Lung (tissue), 12 donors: ENCODE measurements around the gene TEX14. TPM values are rescaled to one million over a fixed set of nuclear protein-coding genes. Genes with fewer than 3 reads are reported as not detected.
A peak's percentile ranks its signal among the peaks of the same experiment; 100 is the strongest.

Experiments used
- ATAC-seq: fragments of 200-7000 bp; cut with Tn5 transposase; one replicate; pipeline ENCODE4 v1.9.1; 2020; ENCODE audit warnings: moderate number of reproducible peaks; ENCODE audit not compliant: insufficient read depth, low FRiP score
- DNase-seq, 3 donors: peaks; one replicate each; pipeline ENCODE4 v3.0.0-alpha.2; 2013 to 2017
- H3K27ac ChIP-seq, 2 donors: one replicate each; pipeline ENCODE4 v1.5.1; 2013; ENCODE audit warnings: mild to moderate bottlenecking in 2 of 2, moderate library complexity in 2 of 2, control low read depth in 1 of 2, inconsistent platforms in 1 of 2, low read depth in 1 of 2, low read length in 1 of 2
- H3K27me3 ChIP-seq, 3 donors: one replicate each; pipeline ENCODE4 v1.5.1; 2013; ENCODE audit warnings: low read length in 2 of 3; ENCODE audit not compliant: control insufficient read depth in 3 of 3, insufficient read depth in 3 of 3
- H3K36me3 ChIP-seq, 4 donors: one replicate each; pipeline ENCODE4 v1.5.1; 2013; ENCODE audit warnings: low read length in 4 of 4, mild to moderate bottlenecking in 1 of 4, moderate library complexity in 1 of 4; ENCODE audit not compliant: control insufficient read depth in 4 of 4, insufficient read depth in 4 of 4
- H3K4me1 ChIP-seq, 5 donors: one replicate each; pipeline ENCODE4 v1.5.1; 2013; ENCODE audit warnings: low read length in 5 of 5, mild to moderate bottlenecking in 2 of 5, moderate library complexity in 1 of 5; ENCODE audit not compliant: control insufficient read depth in 5 of 5, insufficient read depth in 5 of 5
- H3K4me3 ChIP-seq: one replicate; pipeline ENCODE4 v1.5.1; 2013; ENCODE audit warnings: mild to moderate bottlenecking, control low read depth, moderate library complexity
- H3K9ac ChIP-seq, 2 donors: one replicate each; pipeline ENCODE4 v1.5.1; 2013; ENCODE audit warnings: low read length in 2 of 2, control low read depth in 1 of 2; ENCODE audit not compliant: insufficient read depth in 1 of 2
- H3K9me3 ChIP-seq, 4 donors: one replicate each; pipeline ENCODE4 v1.5.1; 2013; ENCODE audit warnings: low read length in 3 of 4, mild to moderate bottlenecking in 1 of 4, moderate library complexity in 1 of 4; ENCODE audit not compliant: control insufficient read depth in 4 of 4, insufficient read depth in 3 of 4
- WGBS, 2 donors: extraction: QIAGEN DNeasy Blood & Tissue Kit; methylation state at CpG; one replicate each; pipeline ENCODE4 v1.1.7; 2013; 5-methylcytosine and 5-hydroxymethylcytosine counted together
- polyA plus RNA-seq, 2 donors: library from polyadenylated mRNA; stranded (reverse); fragments of 200-250 nt; gene quantifications; one replicate each; pipeline ENCODE4 v1.2.1, GENCODE V29; 2013
- total RNA-seq, 2 donors: library from RNA; depleted of rRNA in 1 of 2; stranded (reverse); fragments of >200 nt in 1 of 2; gene quantifications; one replicate each; pipeline ENCODE4 v1.2.1, GENCODE V29; 2014 to 2021
- TF ChIP-seq, protein P1 (sequence below): IDR thresholded peaks from 2 replicates; pipeline ENCODE4 v1.5.1; 2012; ENCODE audit warnings: mild to moderate bottlenecking; ENCODE audit errors: control extremely low read depth, extremely low read depth
- donor health status: control.
- donor health status: control.
- donor health status: Bipolar disorder and iron deficiency.
- donor health status: healthy.
- donor health status: DM: yes; HTN: yes; CAD: no.

The TEX14 gene
- total and polyA plus RNA-seq, 4 donors, result 0.13 to 1.5 (median 0.74) TPM; not detected in 1

DNA sequence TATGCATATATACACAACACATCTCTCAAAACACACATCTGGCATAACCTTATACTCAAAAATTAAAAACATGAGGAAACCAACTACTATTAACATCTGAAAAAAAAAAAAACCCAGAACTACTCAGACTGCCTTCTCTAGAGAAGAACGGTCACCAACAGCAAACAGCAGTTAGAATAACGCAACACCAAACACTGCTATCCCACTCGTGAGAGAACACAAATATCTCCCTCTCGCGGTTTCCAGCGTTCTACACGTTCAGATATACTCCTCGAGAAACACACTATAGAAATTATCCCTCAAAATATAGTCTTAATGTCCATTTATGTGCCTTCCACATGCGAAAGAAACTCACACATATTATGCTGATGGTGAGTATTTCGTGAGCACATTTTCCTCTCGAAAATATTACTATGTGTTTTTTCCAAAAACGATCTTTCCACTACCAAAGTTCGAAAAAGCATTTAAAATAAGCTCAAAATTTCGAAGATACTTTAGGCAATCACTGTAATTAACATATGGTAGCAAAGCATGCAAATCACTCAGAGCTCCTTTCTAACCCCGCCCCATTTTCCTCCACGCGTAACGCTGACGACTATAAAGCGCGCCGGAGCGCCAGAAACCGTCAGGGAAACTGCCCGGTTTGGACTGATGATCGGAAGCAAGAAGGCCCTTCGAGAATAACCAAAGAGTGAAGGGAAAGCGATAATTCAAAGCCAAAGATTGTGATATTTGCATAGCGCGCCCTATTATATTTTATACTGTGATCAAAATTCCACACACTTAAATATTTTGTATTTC is 60.1 kb downstream of the TEX14 start:
- no peak overlapping the region for H3K4me3 ChIP-seq
- peaks cover 0 to 13% (median 1%) of the 10 kb centered on the region in 5 donors for H3K4me1 ChIP-seq
- H3K9ac ChIP-seq, result peak overlapping the region; percentile 51 to 89
- no peaks in the 10 kb centered on the region for H3K27me3 ChIP-seq
- DNase-seq (peak; percentile 98 to 99 (median 99)), ATAC-seq (peak; percentile 92)
- peak overlapping the region; percentile 66 to 78 for H3K27ac ChIP-seq
- TF ChIP-seq, protein P1, sequence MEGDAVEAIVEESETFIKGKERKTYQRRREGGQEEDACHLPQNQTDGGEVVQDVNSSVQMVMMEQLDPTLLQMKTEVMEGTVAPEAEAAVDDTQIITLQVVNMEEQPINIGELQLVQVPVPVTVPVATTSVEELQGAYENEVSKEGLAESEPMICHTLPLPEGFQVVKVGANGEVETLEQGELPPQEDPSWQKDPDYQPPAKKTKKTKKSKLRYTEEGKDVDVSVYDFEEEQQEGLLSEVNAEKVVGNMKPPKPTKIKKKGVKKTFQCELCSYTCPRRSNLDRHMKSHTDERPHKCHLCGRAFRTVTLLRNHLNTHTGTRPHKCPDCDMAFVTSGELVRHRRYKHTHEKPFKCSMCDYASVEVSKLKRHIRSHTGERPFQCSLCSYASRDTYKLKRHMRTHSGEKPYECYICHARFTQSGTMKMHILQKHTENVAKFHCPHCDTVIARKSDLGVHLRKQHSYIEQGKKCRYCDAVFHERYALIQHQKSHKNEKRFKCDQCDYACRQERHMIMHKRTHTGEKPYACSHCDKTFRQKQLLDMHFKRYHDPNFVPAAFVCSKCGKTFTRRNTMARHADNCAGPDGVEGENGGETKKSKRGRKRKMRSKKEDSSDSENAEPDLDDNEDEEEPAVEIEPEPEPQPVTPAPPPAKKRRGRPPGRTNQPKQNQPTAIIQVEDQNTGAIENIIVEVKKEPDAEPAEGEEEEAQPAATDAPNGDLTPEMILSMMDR, result no peak
- H3K36me3 ChIP-seq, result no peaks in the 10 kb centered on the region
- H3K9me3 ChIP-seq, result no peaks in the 10 kb centered on the region
- 1% methylated on average over 30 of the region's 30 CpGs for WGBS, 2 donors

DNA sequence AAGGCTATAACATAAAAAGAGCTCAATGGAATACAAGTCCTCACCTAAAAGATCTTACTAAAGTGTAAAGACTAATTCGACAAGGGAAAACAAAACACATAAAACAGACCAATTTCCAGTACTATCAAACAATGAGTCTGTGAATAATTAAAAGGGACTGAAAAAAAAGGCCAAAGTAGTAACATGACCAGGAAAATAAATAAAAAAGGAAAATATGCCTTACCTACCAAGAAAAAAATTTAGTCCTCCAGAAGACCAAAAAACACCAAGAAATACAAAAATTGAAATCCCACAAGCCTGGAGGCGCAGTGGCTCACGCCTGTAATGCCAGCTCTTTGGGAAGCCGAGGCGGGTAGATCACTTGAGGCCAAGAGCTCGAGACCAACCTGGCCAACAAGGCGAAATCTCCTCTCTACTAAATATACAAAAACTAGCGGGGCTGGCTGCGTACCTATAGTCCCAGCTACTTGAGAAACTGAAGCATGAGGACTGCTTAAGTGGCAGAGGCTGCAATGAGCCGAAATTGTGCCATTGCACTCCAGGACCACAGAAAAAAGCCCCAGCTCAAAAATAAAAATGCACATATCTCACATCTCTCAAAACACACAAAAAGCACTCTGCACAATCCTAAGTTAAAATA is 60.8 kb downstream of the TEX14 start:
- Histone ChIP-seq H3K4me3 (no peak overlapping the region), H3K9ac (peak overlapping the region in 1 of 2 donors; percentile 89), H3K27me3 (no peaks in the 10 kb centered on the region), H3K9me3 (no peaks in the 10 kb centered on the region), H3K36me3 (no peaks in the 10 kb centered on the region), H3K4me1 (peaks cover 0 to 13% (median 3%) of the 10 kb centered on the region in 5 donors), H3K27ac (peak overlapping the region; percentile 66 to 73)
- ATAC-seq (peak; percentile 3), DNase-seq (peak in 1 of 3 donors; percentile 56)
- TF ChIP-seq, protein P1, result no peak
- 27 to 55% methylated on average over 10 of the region's 10 CpGs for WGBS, 2 donors

DNA sequence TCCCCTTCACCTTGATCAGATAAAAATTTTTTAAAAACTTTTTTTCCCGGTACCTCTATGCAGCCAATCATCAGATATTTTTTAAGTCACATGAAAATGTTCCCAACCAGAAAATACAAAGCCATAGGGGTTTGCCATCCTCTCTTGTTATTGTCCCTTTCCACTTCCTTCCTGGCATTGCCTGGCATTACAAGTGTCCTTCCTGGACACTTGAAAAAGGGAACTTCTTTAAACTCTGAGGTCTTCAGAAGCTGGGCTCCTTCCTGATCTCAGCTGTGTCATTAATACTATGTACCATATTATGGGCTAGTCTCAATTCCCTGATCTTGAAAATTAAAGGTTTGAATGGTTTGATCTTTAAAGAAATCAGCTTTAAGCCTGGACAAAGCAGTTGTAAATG is 64.9 kb downstream of the TEX14 start:
- Histone ChIP-seq H3K9ac (no peak overlapping the region), H3K36me3 (no peaks in the 10 kb centered on the region), H3K9me3 (no peaks in the 10 kb centered on the region), H3K27me3 (no peaks in the 10 kb centered on the region), H3K4me1 (peaks cover 0 to 9% (median 2%) of the 10 kb centered on the region in 5 donors), H3K27ac (no peak overlapping the region), H3K4me3 (no peak overlapping the region)
- DNase-seq (no peak), ATAC-seq (no peak)
- 47 to 48% methylated on average over 1 of the region's 1 CpG for WGBS, 2 donors
- TF ChIP-seq, protein P1, result no peak
